OCI-LY1 (cell line): ENCODE measurements around the gene SLAIN1.

Experiments used
- EZH2 ChIP-seq: fragments of 200-600 bp; sonication (generic), shearing (Covaris generic); IDR thresholded peaks from 2 replicates; pipeline ENCODE4 v1.8.0; 2017; ENCODE audit warnings: borderline replicate concordance, mixed run types, mild to moderate bottlenecking, antibody characterized with exemption, low read length, moderate library complexity, mixed read lengths
- TF ChIP-seq, protein P1 (sequence below): fragments of 200-600 bp; sonication (generic), shearing (Covaris generic); IDR thresholded peaks from 2 replicates; pipeline ENCODE4 v1.5.1; 2017; ENCODE audit warnings: mild to moderate bottlenecking, antibody characterized with exemption, low read length, moderate library complexity, mixed read lengths

DNA sequence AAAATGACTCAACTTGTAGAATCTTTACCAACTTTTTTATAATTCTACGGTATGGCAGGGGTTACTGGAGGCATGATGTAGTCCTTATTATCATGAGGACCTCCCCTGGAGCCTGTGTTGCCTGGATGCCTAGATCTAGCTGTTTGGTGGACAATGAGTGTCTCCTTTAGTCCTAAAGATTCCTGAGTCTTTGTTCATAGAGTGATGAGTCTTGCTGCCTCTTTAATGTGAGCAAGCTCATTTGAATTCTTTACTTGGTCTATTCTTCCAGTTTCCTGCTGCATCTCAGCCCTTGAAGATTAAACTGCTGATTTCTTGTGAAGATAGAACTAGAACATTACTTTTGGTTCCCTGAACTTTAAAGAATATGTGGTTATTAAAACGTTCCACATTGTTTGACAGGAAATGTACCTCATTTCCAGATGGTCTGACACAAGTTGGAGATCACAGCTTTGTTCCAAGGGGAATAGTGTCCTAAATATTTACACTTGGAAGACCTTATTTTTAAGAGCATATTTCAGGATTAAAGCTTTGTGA, 51.9 kb downstream of the SLAIN1 start:
- TF ChIP-seq, protein P1, sequence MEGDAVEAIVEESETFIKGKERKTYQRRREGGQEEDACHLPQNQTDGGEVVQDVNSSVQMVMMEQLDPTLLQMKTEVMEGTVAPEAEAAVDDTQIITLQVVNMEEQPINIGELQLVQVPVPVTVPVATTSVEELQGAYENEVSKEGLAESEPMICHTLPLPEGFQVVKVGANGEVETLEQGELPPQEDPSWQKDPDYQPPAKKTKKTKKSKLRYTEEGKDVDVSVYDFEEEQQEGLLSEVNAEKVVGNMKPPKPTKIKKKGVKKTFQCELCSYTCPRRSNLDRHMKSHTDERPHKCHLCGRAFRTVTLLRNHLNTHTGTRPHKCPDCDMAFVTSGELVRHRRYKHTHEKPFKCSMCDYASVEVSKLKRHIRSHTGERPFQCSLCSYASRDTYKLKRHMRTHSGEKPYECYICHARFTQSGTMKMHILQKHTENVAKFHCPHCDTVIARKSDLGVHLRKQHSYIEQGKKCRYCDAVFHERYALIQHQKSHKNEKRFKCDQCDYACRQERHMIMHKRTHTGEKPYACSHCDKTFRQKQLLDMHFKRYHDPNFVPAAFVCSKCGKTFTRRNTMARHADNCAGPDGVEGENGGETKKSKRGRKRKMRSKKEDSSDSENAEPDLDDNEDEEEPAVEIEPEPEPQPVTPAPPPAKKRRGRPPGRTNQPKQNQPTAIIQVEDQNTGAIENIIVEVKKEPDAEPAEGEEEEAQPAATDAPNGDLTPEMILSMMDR, result no peak
- TF ChIP-seq EZH2, result no peak
